Measurements from ENCODE around the gene KLF16.
A peak's percentile ranks its signal among the peaks of the same experiment; 100 is the strongest.

Gene KLF16

DNA sequence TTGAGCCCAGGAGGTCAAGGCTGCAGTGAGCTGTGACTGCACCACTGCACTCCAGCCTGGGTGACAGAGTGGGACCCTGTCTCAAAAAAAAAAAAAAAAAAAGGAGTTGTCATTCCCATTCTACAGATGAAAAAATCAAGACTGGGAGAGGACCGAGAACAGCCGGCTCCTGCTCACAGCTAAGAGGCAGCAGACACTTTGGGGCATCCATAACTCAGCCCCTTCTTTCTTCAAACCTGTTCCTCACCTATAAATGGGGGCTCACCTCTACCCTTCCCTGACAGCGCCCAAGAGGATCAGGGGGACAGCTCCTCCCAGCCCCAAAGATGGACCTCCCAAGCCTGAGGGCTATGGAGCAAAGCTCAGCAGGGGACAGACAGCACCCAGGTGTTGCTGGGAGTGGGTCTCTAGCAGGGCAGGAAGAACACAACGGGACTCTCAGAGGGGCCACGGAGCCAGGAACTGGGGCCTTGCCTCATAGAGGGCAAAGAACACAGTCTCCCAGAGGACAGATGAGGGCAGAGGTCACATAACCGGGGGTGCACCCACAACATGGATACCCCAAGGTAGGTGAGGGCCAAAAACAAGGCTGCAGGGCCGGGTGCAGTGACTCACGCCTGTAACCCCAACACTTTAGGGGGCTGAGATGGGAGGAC lies 3.4 kb upstream of the KLF16 start:
- Histone ChIP-seq H3K36me3 (ENCODE audit: insufficient read depth, low read length) (no peaks in the 10 kb centered on the region; the same call in 1 of the 2 replicates), H3K9me3 (ENCODE audit: low read depth, low read length) (no peaks in the 10 kb centered on the region), H3K9ac (ENCODE audit: insufficient read length) (no peak overlapping the region), H3K4me3 (no peak overlapping the region), H3K27ac (no peak overlapping the region)
- TF ChIP-seq FOXP2 (optimal IDR thresholded peaks at IDR 0.05; ENCODE audit: control extremely low read depth, extremely low read length, insufficient read depth) (no peak), POLR2AphosphoS5 (IDR thresholded peaks at IDR 0.05; ENCODE audit: borderline replicate concordance, low read depth, low read length) (no peak), EZH2 (IDR thresholded peaks at IDR 0.05) (no peak)
- DNase-seq (ENCODE audit: low read depth, low spot score) = no peak

DNA sequence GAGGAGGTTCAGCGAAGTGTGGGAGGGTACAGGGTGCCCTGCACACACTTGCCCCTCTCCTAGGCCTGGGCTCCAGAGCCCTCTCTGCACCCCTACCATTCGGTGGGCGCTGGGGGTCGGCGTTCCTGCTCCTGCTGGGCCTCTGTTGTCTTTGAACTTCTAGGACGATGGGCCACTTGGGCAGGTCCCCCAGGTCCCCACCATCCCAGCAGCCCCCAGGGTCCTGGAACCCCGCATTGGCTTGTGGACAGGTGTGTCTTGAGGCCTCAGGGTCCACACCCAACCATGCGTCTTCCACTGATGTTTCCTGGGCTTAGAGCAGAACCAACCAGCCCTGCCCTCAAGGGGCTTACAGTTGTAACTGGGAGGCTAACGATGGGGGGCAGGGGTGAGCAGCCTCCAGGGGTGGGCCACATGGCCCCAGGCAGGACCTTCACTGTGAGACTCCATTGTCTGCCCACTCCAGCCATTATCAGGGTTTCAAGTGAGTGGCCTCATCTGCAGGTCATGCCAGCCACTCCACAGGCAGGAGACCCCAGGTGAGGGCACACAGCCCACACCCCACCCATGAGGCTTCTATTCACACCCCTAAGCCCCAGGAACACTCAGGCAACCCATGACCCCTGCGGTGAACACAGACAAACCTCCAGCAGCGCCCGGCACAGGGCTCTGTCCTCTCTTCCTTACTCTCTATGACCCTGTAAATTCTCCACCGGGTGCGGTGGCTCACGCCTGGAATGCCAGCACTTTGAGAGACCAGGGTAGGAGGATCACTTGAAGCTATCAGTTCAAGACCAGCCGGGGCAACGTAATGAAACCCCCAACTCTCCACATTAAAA lies 2.0 kb upstream of the KLF16 start:
- H3K36me3 ChIP-seq (ENCODE audit: insufficient read depth, low read length) = no peaks in the 10 kb centered on the region
- H3K4me3 ChIP-seq = peak overlapping the region; percentile 96
- TF ChIP-seq POLR2AphosphoS5 (IDR thresholded peaks at IDR 0.05; ENCODE audit: borderline replicate concordance, low read depth, low read length) (no peak), EZH2 (IDR thresholded peaks at IDR 0.05) (no peak), FOXP2 (optimal IDR thresholded peaks at IDR 0.05; ENCODE audit: control extremely low read depth, extremely low read length, insufficient read depth) (no peak)
- H3K27ac ChIP-seq = peak overlapping the region; percentile 96; the same call in 1 of the 2 replicates
- no peaks in the 10 kb centered on the region for H3K9me3 ChIP-seq (ENCODE audit: low read depth, low read length)
- H3K9ac ChIP-seq (ENCODE audit: insufficient read length) = peak overlapping the region; percentile 98
- no peak for DNase-seq (ENCODE audit: low read depth, low spot score)

DNA sequence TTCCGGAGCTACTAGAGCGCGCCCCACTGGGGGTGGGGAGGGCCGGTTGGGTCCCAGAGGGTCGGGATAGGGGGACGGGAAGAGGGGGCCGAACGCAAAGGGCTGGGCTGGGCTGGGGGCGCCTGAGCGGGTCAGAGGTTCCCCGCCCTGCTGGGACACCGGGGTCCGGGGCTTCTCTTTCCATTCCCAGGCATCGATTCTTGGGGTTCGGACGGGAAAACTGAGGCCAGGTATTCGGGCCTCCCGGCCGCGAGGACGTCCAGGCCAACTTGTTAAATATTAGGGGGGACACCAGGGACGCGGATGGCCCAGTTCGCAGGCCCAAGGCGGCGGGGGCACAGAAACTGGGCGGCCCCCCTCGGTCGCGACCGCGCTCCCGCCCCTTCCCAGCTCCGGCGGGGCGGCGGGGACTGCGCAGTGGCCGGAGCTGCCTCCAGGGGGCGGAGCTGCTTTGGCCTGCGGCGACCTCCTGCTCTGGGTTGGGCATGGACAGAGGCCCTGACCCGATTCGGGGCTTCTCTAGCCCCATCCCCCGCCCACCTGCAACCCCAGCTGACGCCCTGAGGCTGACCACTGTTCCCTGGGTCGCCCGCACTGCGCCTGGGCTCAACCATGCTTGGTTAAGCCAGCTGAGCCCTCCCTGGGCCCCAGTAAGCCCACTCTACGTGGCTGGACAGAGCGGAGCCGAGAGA lies 1.2 kb upstream of the KLF16 start:
- Histone ChIP-seq H3K4me3 (peak overlapping the region; percentile 96), H3K27ac (peak overlapping the region; percentile 96), H3K9me3 (ENCODE audit: low read depth, low read length) (no peaks in the 10 kb centered on the region), H3K36me3 (ENCODE audit: insufficient read depth, low read length) (no peaks in the 10 kb centered on the region), H3K9ac (ENCODE audit: insufficient read length) (peak overlapping the region; percentile 98)
- TF ChIP-seq FOXP2 (optimal IDR thresholded peaks at IDR 0.05; ENCODE audit: control extremely low read depth, extremely low read length, insufficient read depth) = no peak
- TF ChIP-seq POLR2AphosphoS5 (IDR thresholded peaks at IDR 0.05; ENCODE audit: borderline replicate concordance, low read depth, low read length) = peak; percentile 18; the same call in 1 of the 2 replicates
- DNase-seq (ENCODE audit: low read depth, low spot score) = no peak

DNA sequence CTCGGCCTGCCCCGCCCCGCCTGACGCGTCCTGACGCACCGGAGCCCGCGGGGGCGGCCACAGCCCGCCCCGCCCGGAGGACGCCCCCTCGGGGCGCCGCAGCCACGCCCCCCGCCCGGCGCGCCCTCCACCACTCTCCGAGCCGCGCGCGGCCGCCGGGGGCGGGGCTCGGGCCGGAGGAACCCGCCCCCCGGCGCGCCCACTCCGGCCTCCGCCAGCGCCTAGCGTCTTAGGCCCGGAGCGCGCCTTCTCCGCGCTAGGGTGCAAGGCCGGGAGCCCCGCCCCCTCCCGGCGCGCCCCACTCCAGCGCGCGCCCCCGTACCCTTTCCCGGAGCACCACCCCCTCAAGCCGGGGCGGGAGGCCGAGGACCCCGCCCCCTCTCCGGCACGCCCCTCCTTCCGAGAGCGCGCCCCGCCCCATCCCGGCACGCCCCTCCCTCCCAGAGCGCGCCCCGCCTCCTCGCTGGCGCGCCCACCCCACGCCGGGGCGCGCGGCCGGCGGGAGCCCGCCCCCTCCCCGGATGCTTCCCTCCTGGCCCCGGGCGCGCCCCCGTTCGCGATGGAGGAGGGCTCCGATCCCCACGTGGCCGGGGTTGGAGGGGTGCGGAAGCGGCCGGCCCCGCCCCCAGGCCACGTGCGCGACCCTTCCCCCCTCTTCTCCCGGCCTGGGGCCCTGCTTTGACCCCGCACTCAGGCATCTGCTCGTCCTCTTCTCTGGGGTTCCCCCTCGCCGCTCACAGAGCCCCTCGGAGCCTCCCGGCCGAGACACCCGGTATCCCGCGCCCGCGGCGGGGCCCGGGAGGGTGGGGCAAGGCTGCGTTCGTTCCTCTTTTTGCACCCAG lies 480 bp upstream of the KLF16 start:
- peak overlapping the region; percentile 96 for H3K4me3 ChIP-seq
- no peak for DNase-seq (ENCODE audit: low read depth, low spot score)
- H3K9me3 ChIP-seq (ENCODE audit: low read depth, low read length) = no peaks in the 10 kb centered on the region
- TF ChIP-seq POLR2AphosphoS5 (IDR thresholded peaks at IDR 0.05; ENCODE audit: borderline replicate concordance, low read depth, low read length) (peak; percentile 77), FOXP2 (optimal IDR thresholded peaks at IDR 0.05; ENCODE audit: control extremely low read depth, extremely low read length, insufficient read depth) (no peak)
- H3K36me3 ChIP-seq (ENCODE audit: insufficient read depth, low read length) = no peaks in the 10 kb centered on the region
- H3K9ac ChIP-seq (ENCODE audit: insufficient read length) = peak overlapping the region; percentile 98
- H3K27ac ChIP-seq = peak overlapping the region; percentile 96

DNA sequence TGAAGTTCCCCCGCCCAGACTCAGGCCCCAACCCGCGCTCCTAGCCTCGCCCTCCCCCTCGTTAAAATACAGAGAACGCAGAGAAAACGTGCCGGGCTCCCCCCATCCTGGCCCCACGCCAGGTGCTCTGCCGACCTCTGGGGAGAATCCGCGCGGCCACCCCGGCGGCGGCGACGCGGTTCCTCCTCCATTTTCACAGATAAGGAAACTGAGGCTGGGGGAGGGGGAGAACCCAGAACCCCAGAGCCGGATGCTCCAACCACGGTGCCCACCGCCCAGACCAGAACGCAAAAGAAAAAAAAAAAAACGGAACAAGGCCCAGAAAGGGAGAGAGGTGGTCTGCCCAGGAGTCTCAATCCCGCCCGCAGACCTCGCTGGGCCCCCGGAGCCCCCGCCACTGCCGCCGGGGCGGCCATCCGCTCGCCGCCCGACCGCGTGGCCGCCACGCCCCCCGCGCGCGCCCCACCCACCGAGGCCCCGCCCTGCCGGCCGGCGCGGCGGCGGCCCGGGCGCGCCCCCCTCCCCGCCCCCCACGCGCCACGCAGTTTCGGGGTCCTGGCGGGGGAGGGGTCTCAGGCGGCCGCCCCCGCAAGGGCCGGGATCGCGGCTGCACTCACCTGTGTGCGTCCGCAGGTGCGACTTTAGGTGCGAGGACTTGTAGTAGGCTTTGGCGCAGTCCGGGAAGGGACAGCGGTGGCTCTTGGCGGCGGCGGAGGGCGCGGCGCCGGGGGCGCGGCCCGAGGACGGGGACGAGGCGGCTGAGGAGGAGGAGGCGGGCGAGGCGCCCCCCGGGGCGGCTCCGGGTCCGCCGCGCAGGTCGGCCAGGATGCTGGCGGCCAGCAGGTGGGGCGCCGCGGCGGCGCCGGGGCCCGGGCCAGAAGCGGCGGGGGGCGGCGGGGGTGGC lies 703 bp downstream of the KLF16 start:
- Histone ChIP-seq H3K4me3 (peak overlapping the region; percentile 95), H3K27ac (no peak overlapping the region; the same call in 1 of the 2 replicates), H3K36me3 (ENCODE audit: insufficient read depth, low read length) (no peaks in the 10 kb centered on the region), H3K9ac (ENCODE audit: insufficient read length) (peak overlapping the region; percentile 77), H3K9me3 (ENCODE audit: low read depth, low read length) (no peaks in the 10 kb centered on the region)
- DNase-seq (ENCODE audit: low read depth, low spot score) = no peak
- TF ChIP-seq EZH2 (IDR thresholded peaks at IDR 0.05) (no peak), FOXP2 (optimal IDR thresholded peaks at IDR 0.05; ENCODE audit: control extremely low read depth, extremely low read length, insufficient read depth) (no peak), POLR2AphosphoS5 (IDR thresholded peaks at IDR 0.05; ENCODE audit: borderline replicate concordance, low read depth, low read length) (no peak; the same call in 1 of the 2 replicates)

DNA sequence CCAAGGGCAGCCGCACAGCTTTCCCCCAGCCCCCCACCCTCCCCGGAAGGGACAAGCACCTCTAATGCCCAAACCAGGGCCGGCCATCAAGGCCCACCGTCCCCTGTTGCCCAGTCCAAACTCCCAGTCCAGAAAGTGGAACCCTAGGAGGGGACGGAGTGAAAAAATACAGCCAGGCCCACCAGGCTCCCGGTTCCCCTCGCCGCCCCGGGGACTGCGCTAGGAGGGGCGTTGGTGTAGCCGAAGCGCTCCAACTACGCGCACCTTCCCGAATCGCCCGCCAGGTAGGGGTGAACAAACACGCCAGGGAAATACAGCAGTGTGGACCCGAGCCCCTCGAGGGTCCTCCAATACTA lies 1.3 kb downstream of the KLF16 start:
- Histone ChIP-seq H3K9me3 (ENCODE audit: low read depth, low read length) (no peaks in the 10 kb centered on the region), H3K9ac (ENCODE audit: insufficient read length) (peak overlapping the region; percentile 77), H3K36me3 (ENCODE audit: insufficient read depth, low read length) (no peaks in the 10 kb centered on the region), H3K4me3 (peak overlapping the region; percentile 95), H3K27ac (no peak overlapping the region)
- no peak for DNase-seq (ENCODE audit: low read depth, low spot score)
- TF ChIP-seq EZH2 (IDR thresholded peaks at IDR 0.05) (no peak), FOXP2 (optimal IDR thresholded peaks at IDR 0.05; ENCODE audit: control extremely low read depth, extremely low read length, insufficient read depth) (no peak), POLR2AphosphoS5 (IDR thresholded peaks at IDR 0.05; ENCODE audit: borderline replicate concordance, low read depth, low read length) (no peak)

DNA sequence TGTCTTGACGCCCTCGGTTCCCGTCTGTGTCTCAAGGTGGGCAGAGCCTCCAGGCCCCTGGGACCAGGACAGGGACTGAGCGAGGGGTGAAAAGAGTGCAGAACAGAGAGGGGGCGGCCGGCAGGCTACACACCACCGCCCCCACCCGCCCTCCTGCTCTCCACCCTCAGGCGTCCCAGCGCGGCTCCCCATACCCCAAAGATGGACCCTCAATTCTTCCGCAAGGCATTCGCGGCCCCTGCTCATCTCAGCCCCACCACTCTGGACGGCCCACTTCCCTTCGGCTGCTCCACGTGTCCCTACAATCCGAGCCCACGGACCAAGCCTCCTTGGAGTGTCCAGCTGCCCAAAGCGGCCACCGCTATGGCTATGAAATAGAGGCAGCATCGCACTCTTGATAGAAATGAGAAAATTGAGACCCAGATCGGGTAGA lies 1.8 kb downstream of the KLF16 start:
- peak overlapping the region; percentile 77 for H3K9ac ChIP-seq (ENCODE audit: insufficient read length)
- no peak for TF ChIP-seq FOXP2 (optimal IDR thresholded peaks at IDR 0.05; ENCODE audit: control extremely low read depth, extremely low read length, insufficient read depth)
- no peak for TF ChIP-seq EZH2 (IDR thresholded peaks at IDR 0.05)
- no peak for TF ChIP-seq POLR2AphosphoS5 (IDR thresholded peaks at IDR 0.05; ENCODE audit: borderline replicate concordance, low read depth, low read length)
- no peaks in the 10 kb centered on the region for H3K9me3 ChIP-seq (ENCODE audit: low read depth, low read length)
- H3K36me3 ChIP-seq (ENCODE audit: insufficient read depth, low read length) = no peaks in the 10 kb centered on the region
- no peak overlapping the region for H3K27ac ChIP-seq
- peak overlapping the region; percentile 95 for H3K4me3 ChIP-seq
- DNase-seq (ENCODE audit: low read depth, low spot score) = no peak

All from SK-N-MC (cell line).